Liver (tissue), 3 donors: ENCODE measurements around the gene CALML3.

ENCODE experiments used
- EGR1 ChIP-seq, 2 donors: IDR thresholded peaks; 2 replicates each; pipeline ENCODE4 v1.6.1; 2016 to 2018; ENCODE audit warnings: antibody characterized with exemption in 2 of 2, low read depth in 2 of 2
- FOXA1 ChIP-seq: IDR thresholded peaks from 2 replicates; pipeline ENCODE4 v1.6.1; 2016; ENCODE audit warnings: antibody characterized with exemption
- JUND ChIP-seq, 2 donors: IDR thresholded peaks; 2 replicates each; pipeline ENCODE4 v1.6.1; 2016; ENCODE audit warnings: antibody characterized with exemption in 2 of 2
- RAD21 ChIP-seq, 2 donors: IDR thresholded peaks; 2 replicates each; pipeline ENCODE4 v1.6.1; 2016; ENCODE audit warnings: antibody characterized with exemption in 2 of 2, mild to moderate bottlenecking in 2 of 2
- REST ChIP-seq: IDR thresholded peaks from 2 replicates; pipeline ENCODE4 v1.6.1; 2016; ENCODE audit warnings: antibody characterized with exemption, mild to moderate bottlenecking
- RXRA ChIP-seq, 2 donors: IDR thresholded peaks; 2 replicates each; pipeline ENCODE4 v1.6.1; 2017 to 2018; ENCODE audit warnings: antibody characterized with exemption in 2 of 2, mild to moderate bottlenecking in 1 of 2
- SP1 ChIP-seq: IDR thresholded peaks from 2 replicates; pipeline ENCODE4 v1.6.1; 2018; ENCODE audit warnings: antibody characterized with exemption, mild to moderate bottlenecking
- TAF1 ChIP-seq: conservative IDR thresholded peaks from 2 replicates; pipeline ENCODE4 v1.6.1; 2016; ENCODE audit warnings: antibody characterized with exemption, mild to moderate bottlenecking
- ZBTB33 ChIP-seq: IDR thresholded peaks from 2 replicates; pipeline ENCODE4 v1.6.1; 2016; ENCODE audit warnings: antibody characterized with exemption
- TF ChIP-seq, protein P1 (sequence below): fragments of 150-350 bp; IDR thresholded peaks from 2 replicates; pipeline ENCODE4 v1.5.1; 2017; ENCODE audit warnings: improper control_type of control experiment, low read depth, low read length; ENCODE audit not compliant: missing input control
- TF ChIP-seq, protein P2 (sequence below): IDR thresholded peaks from 2 replicates; pipeline ENCODE4 v1.6.1; 2016; ENCODE audit warnings: antibody characterized with exemption
- TF ChIP-seq, protein P3 (sequence below): IDR thresholded peaks from 2 replicates; pipeline ENCODE4 v1.6.1; 2016; ENCODE audit warnings: antibody characterized with exemption
- donor health status: healthy.
- donor health status: healthy.

DNA sequence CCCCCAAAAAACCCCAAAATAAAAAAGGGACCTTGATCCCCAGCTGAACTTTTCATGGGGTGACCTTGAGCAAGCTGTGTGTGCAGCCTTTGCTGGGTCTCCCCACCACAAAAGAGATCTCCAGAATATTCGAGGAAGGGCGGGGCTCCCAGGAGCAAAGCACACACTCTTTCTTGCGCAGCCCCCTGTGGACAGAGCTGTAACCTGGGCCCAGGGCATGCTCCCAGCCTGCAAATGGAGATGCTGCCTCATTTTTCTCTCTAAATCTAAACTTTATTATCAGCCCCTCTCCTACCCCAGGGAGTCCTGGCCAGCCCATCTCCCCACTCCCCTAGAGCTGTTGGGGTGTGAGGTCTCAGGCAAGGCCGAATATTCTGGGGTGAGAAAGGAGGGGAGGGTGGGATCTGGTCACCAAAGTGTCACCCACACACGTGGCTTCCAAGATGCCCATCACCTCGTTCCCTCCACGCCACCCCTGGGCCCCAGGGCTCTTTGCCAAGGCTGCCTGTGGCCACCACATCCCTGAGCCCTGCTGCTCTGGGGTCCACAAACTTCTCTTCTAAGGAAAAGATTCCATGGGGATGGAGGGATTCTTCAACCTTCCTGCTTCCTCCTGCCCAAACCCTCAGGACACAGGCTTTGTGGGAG is 1.7 kb upstream of the CALML3 start:
- TF ChIP-seq, protein P1, sequence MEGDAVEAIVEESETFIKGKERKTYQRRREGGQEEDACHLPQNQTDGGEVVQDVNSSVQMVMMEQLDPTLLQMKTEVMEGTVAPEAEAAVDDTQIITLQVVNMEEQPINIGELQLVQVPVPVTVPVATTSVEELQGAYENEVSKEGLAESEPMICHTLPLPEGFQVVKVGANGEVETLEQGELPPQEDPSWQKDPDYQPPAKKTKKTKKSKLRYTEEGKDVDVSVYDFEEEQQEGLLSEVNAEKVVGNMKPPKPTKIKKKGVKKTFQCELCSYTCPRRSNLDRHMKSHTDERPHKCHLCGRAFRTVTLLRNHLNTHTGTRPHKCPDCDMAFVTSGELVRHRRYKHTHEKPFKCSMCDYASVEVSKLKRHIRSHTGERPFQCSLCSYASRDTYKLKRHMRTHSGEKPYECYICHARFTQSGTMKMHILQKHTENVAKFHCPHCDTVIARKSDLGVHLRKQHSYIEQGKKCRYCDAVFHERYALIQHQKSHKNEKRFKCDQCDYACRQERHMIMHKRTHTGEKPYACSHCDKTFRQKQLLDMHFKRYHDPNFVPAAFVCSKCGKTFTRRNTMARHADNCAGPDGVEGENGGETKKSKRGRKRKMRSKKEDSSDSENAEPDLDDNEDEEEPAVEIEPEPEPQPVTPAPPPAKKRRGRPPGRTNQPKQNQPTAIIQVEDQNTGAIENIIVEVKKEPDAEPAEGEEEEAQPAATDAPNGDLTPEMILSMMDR: no peak
- TF ChIP-seq FOXA1 (no peak), RAD21 (IDR thresholded peaks at IDR 0.05) (no peak), TAF1 (no peak), EGR1 (IDR thresholded peaks at IDR 0.05; ENCODE audit: low read depth in 2 of 2) (no peak), RXRA (IDR thresholded peaks at IDR 0.05) (no peak), JUND (IDR thresholded peaks at IDR 0.05) (no peak), SP1 (no peak), ZBTB33 (no peak), REST (no peak)
- TF ChIP-seq, protein P2, sequence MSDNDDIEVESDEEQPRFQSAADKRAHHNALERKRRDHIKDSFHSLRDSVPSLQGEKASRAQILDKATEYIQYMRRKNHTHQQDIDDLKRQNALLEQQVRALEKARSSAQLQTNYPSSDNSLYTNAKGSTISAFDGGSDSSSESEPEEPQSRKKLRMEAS: no peak
- TF ChIP-seq, protein P3, sequence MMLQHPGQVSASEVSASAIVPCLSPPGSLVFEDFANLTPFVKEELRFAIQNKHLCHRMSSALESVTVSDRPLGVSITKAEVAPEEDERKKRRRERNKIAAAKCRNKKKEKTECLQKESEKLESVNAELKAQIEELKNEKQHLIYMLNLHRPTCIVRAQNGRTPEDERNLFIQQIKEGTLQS: no peak
